PC-9 (cell line): Measurements from ENCODE around the gene SIAH2.

Experiments
- EZH2 ChIP-seq: fragments of 200-600 bp; sonication (generic); IDR thresholded peaks from 2 replicates; pipeline ENCODE4 v1.8.0; 2017; ENCODE audit warnings: antibody characterized with exemption, low read depth
- TF ChIP-seq, protein P1 (sequence below): fragments of 200-600 bp; sonication (generic); conservative IDR thresholded peaks from 2 replicates; pipeline ENCODE4 v1.6.1; 2017; ENCODE audit warnings: mixed run types, antibody characterized with exemption, mild to moderate bottlenecking, moderate library complexity

DNA sequence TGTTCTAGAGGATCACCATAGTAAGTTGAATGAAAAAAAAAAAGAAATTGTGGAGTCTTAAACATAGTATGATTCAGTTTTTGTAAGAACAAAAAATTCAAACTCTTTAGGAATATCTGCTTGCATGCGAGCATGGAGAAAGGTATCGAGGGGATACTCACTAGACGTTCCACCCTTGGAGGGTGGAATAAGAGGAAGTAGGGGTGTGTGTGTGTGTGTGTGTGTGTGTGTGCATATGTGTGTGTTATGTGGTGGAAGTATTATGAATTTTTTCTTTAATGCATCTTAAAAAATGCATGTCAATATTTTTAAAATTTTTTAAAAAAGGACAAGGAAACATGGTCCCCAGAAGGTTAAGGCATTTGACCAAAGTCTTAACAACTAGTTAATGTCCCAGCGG lies 26.5 kb upstream of the SIAH2 start:
- TF ChIP-seq, protein P1, sequence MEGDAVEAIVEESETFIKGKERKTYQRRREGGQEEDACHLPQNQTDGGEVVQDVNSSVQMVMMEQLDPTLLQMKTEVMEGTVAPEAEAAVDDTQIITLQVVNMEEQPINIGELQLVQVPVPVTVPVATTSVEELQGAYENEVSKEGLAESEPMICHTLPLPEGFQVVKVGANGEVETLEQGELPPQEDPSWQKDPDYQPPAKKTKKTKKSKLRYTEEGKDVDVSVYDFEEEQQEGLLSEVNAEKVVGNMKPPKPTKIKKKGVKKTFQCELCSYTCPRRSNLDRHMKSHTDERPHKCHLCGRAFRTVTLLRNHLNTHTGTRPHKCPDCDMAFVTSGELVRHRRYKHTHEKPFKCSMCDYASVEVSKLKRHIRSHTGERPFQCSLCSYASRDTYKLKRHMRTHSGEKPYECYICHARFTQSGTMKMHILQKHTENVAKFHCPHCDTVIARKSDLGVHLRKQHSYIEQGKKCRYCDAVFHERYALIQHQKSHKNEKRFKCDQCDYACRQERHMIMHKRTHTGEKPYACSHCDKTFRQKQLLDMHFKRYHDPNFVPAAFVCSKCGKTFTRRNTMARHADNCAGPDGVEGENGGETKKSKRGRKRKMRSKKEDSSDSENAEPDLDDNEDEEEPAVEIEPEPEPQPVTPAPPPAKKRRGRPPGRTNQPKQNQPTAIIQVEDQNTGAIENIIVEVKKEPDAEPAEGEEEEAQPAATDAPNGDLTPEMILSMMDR = no peak
- no peak for TF ChIP-seq EZH2
